ENCODE data around the gene GGTA1.
A peak's percentile ranks its signal among the peaks of the same experiment; 100 is the strongest.
"Not testable (repeated sequence)": the region's sequence is repeated elsewhere in the genome, so short reads cannot be mapped to it uniquely, and the experiment has no call there.

GGTA1 gene

GRCh38 chr9:121455527-121456239 lies 44.0 kb downstream of the GGTA1 start:
- no peak for DNase-seq

- no peak for DNase-seq
Observed at GRCh38 chr9:121454972-121455371, 44.7 kb downstream of the GGTA1 start.

GRCh38 chr9:121453232-121453892 lies 46.3 kb downstream of the GGTA1 start:
- DNase-seq = no peak

GRCh38 chr9:121452085-121452484 lies 47.6 kb downstream of the GGTA1 start:
- DNase-seq = no peak

- DNase-seq = no peak
Observed at GRCh38 chr9:121451586-121451985, 48.1 kb downstream of the GGTA1 start.

GRCh38 chr9:121450241-121450640 lies 49.4 kb downstream of the GGTA1 start:
- no peak for DNase-seq

GRCh38 chr9:121449786-121450185 lies 49.9 kb downstream of the GGTA1 start:
- no peak for DNase-seq

- DNase-seq = peak; percentile 86
Observed at GRCh38 chr9:121447321-121447834, 52.3 kb downstream of the GGTA1 start.

- DNase-seq = no peak
Observed at GRCh38 chr9:121445986-121446385, 53.7 kb downstream of the GGTA1 start.

- no peak for DNase-seq
Observed at GRCh38 chr9:121443981-121444380, 55.7 kb downstream of the GGTA1 start.

GRCh38 chr9:121441165-121441564 lies 58.5 kb downstream of the GGTA1 start:
- DNase-seq = no peak

- DNase-seq = peak; percentile 29
Observed at GRCh38 chr9:121439711-121440664, 59.7 kb downstream of the GGTA1 start.

GRCh38 chr9:121439016-121439415 lies 60.6 kb downstream of the GGTA1 start:
- DNase-seq = no peak

GRCh38 chr9:121437891-121438290 lies 61.8 kb downstream of the GGTA1 start:
- DNase-seq = no peak

GRCh38 chr9:121437046-121437445 lies 62.6 kb downstream of the GGTA1 start:
- not testable (repeated sequence) for DNase-seq

- DNase-seq = peak; percentile 64
Observed at GRCh38 chr9:121434969-121435368, 64.7 kb downstream of the GGTA1 start.

- no peak for DNase-seq
Observed at GRCh38 chr9:121427899-121428298, 71.7 kb downstream of the GGTA1 start.

- DNase-seq = no peak
Observed at GRCh38 chr9:121424024-121424432, 75.6 kb downstream of the GGTA1 start.

GRCh38 chr9:121411993-121412392 lies 87.7 kb downstream of the GGTA1 start:
- no peak for DNase-seq

GRCh38 chr9:121405899-121406298 lies 93.7 kb downstream of the GGTA1 start:
- no peak for DNase-seq

All from fibroblast of skin of right biceps (primary cell).